ENCODE data around the gene ZCCHC7. TPM values are rescaled to one million over a fixed set of nuclear protein-coding genes. Genes with fewer than 3 reads are reported as not detected.
A peak's percentile ranks its signal among the peaks of the same experiment; 100 is the strongest.

Gene ZCCHC7
- total and polyA plus RNA-seq, 2 of the 8 experiments (the other 6 are each of a cell fraction or from before 2014, with no cell fraction given): 12.2 to 27.5 TPM

DNA sequence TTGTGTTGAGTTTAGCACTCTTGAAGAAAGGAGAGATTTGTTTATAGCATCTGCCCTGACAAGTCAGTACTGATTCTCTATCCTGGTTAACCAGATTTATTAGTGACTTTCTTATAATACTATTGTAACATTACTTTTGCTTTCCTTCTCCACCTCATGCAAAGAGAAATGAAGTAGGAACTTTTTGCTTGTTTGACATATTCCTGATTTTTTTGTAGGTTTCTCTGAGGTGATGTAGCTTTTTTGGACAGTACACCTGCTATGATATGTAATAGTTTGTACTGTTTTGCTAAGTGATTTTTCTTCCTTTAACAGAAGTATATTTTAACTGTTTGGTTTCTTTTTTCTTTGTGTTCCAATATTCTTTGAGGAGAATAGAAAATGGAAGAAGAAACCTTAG lies 117.7 kb downstream of the ZCCHC7 start:
- Histone ChIP-seq H3K79me2 (ENCODE audit: control insufficient read depth in 1 of 2, insufficient read depth in 2 of 2, low read length in 2 of 2) (peaks cover 0 to 10% of the 10 kb centered on the region in 2 experiments; a peak in 1 of 4 replicates), H4K20me1 (replicated peaks in 1 of 2; ENCODE audit: control insufficient read depth in 1 of 2, insufficient read depth in 2 of 2, low read length in 2 of 2) (no peaks in the 10 kb centered on the region), H3K79me1 (ENCODE audit: low read depth, low read length) (0 out of 2 replicates have a peak, but pooled peaks cover 2% of the 10 kb centered on the region), H2BK12ac (ENCODE audit: low read depth, low read length) (no peak overlapping the region), H3K18ac (ENCODE audit: extremely low read depth, low read length) (no peak overlapping the region), H4K91ac (replicated peaks; ENCODE audit: insufficient read length, low read length) (no peak overlapping the region), H3K14ac (ENCODE audit: insufficient read length) (no peak overlapping the region), H3K4me3 (ENCODE audit: extremely low read depth in 1 of 4, insufficient read depth in 2 of 4, low read depth in 3 of 4, low read length in 4 of 4) (no peak overlapping the region), H2BK120ac (replicated peaks; ENCODE audit: low read depth, low read length) (no peak overlapping the region), H3K23me2 (ENCODE audit: low read depth, low read length) (no peaks in the 10 kb centered on the region), H3K56ac (replicated peaks; ENCODE audit: insufficient read length, low read depth, low read length) (no peak overlapping the region), H3K23ac (ENCODE audit: insufficient read length) (no peak overlapping the region), H3K27ac (ENCODE audit: low read depth, low read length) (no peak overlapping the region), H4K5ac (ENCODE audit: insufficient read length, low read depth, low read length) (peak overlapping the region; percentile 36), H4K8ac (ENCODE audit: extremely low read depth, insufficient read depth, low read length) (no peak overlapping the region), H3K4me2 (ENCODE audit: insufficient read depth in 1 of 2, low read depth in 2 of 2, low read length in 2 of 2) (no peak overlapping the region), H3K9ac (replicated peaks in 1 of 4; ENCODE audit: extremely low read depth in 1 of 4, low read depth in 3 of 4, low read length in 3 of 4) (no peak overlapping the region), H3K4me1 (replicated peaks in 1 of 4; ENCODE audit: control insufficient read depth in 3 of 4, insufficient read depth in 4 of 4, low read length in 3 of 4) (no peaks in the 10 kb centered on the region), H3K4ac (replicated peaks; ENCODE audit: insufficient read length, low read depth, low read length) (no peak overlapping the region), H2BK20ac (ENCODE audit: low read length) (no peak overlapping the region), H3K9me3 (ENCODE audit: insufficient read depth in 2 of 2, low read depth in 1 of 2, low read length in 1 of 2) (no peaks in the 10 kb centered on the region), H2BK15ac (ENCODE audit: low read length) (no peak overlapping the region), H2AFZ (ENCODE audit: low read length) (no peak overlapping the region), H3K27me3 (replicated peaks in 1 of 4; ENCODE audit: control insufficient read depth in 3 of 4, extremely low read depth in 1 of 4, insufficient read depth in 3 of 4, low read length in 3 of 4) (no peaks in the 10 kb centered on the region), H2BK5ac (ENCODE audit: low read depth, low read length) (no peak overlapping the region), H3K36me3 (ENCODE audit: control insufficient read depth in 2 of 4, insufficient read depth in 4 of 4, low read length in 3 of 4) (no peaks in the 10 kb centered on the region), H2AK5ac (ENCODE audit: low read depth, low read length) (no peak overlapping the region)
- ChIA-PET CTCF (ENCODE audit: partially characterized antibody) (no interaction called here), POLR2A (ENCODE audit: partially characterized antibody) (no interaction called here)
- DNase-seq (ENCODE audit: low read depth in 1 of 2, low spot score in 2 of 2) (no peak), FAIRE-seq (no peak)
- TF ChIP-seq RXRA (IDR thresholded peaks at IDR 0.05; ENCODE audit: insufficient read depth, low read depth, low read length) (no peak), EGR1 (IDR thresholded peaks at IDR 0.05; ENCODE audit: borderline replicate concordance, low read depth, low read length) (no peak), CBX8 (IDR thresholded peaks at IDR 0.05; ENCODE audit: borderline replicate concordance, low read depth, low read length) (no peak), RNF2 (IDR thresholded peaks at IDR 0.05; ENCODE audit: borderline replicate concordance, low read depth, low read length, missing control alignments, poor library complexity, severe bottlenecking) (no peak), JUN (IDR thresholded peaks at IDR 0.05; ENCODE audit: low read depth, low read length) (no peak), SIX5 (IDR thresholded peaks at IDR 0.05; ENCODE audit: low read depth, low read length) (no peak), CREB1 (IDR thresholded peaks at IDR 0.05) (no peak)
